ENCODE data around the gene SIGLEC5. TPM values are rescaled to one million over a fixed set of nuclear protein-coding genes. Genes with fewer than 3 reads are reported as not detected.

SIGLEC5 gene
- total and polyA plus RNA-seq, 2 of the 4 experiments (the other 2 are of a cell fraction), result not detected

- H2BK120ac ChIP-seq (ENCODE audit: low read depth, low read length), result no peak overlapping the region
- no peak overlapping the region for H3K4me2 ChIP-seq (ENCODE audit: low read depth, low read length)
- dilution Hi-C loops (cut with HindIII; ENCODE audit: low sequenced_read_pairs, unreplicated experiment) (no loop called here), intact Hi-C loops (cut with micrococcal nuclease) (no loop called here), in situ Hi-C loops (cut with MboI; ENCODE audit: low sequenced_read_pairs) (no loop called here)
- peaks cover 4% of the 10 kb centered on the region for H3K9me1 ChIP-seq (ENCODE audit: insufficient read depth, low read length)
- H3K18ac ChIP-seq (ENCODE audit: low read depth, low read length), result no peak overlapping the region
- H2AFZ ChIP-seq (replicated peaks; ENCODE audit: low read length, poor library complexity), result no peak overlapping the region
- no peak overlapping the region for H3K56ac ChIP-seq (ENCODE audit: extremely low read depth, insufficient read depth, low read length)
- TF ChIP-seq MAZ (IDR thresholded peaks at IDR 0.05; ENCODE audit: borderline replicate concordance, low read depth, low read length), result no peak
- no peak for TF ChIP-seq USF2 (IDR thresholded peaks at IDR 0.05; ENCODE audit: low read depth, low read length)
- no peak for TF ChIP-seq FOS (IDR thresholded peaks at IDR 0.05; ENCODE audit: low read depth, low read length)
- no peak overlapping the region for H3K14ac ChIP-seq (replicated peaks; ENCODE audit: low read depth, low read length)
- no peak overlapping the region for H3K23ac ChIP-seq (ENCODE audit: low read depth, low read length)
- no peak overlapping the region for H2AK5ac ChIP-seq (ENCODE audit: low read depth, low read length)
- no peak overlapping the region for H2BK5ac ChIP-seq (ENCODE audit: low read depth, low read length, poor library complexity, severe bottlenecking)
- H2AK9ac ChIP-seq (replicated peaks; ENCODE audit: low read depth, low read length, poor library complexity), result no peak overlapping the region
- no peak overlapping the region for H3K27ac ChIP-seq (ENCODE audit: insufficient read depth, low read length)
- peaks cover 2% of the 10 kb centered on the region; the same call in 1 of the 2 replicates for H3K4me1 ChIP-seq (ENCODE audit: control insufficient read depth, insufficient read depth, low read length)
- no peak overlapping the region for H3K4ac ChIP-seq (ENCODE audit: low read depth, low read length)
- H3K27me3 ChIP-seq (ENCODE audit: control insufficient read depth, insufficient read depth, low read length), result peaks cover 7% of the 10 kb centered on the region
- no peak overlapping the region for H3K4me3 ChIP-seq (ENCODE audit: insufficient read depth, low read depth, low read length)
- H2BK15ac ChIP-seq (ENCODE audit: low read depth, low read length), result no peak overlapping the region
- ATAC-seq (ENCODE audit: low read depth) (no peak), DNase-seq (no peak)
- ChIA-PET CTCF (no interaction called here), POLR2A (ENCODE audit: unreplicated experiment) (no interaction called here)
- H4K5ac ChIP-seq (ENCODE audit: low read depth, low read length), result no peak overlapping the region
- H2BK20ac ChIP-seq (ENCODE audit: low read depth, low read length), result no peak overlapping the region
- H3K36me3 ChIP-seq (ENCODE audit: control insufficient read depth, insufficient read depth, low read length), result no peaks in the 10 kb centered on the region
- WGBS, 2 experiments (ENCODE audit: extremely low coverage in 2 of 2, insufficient read length in 1 of 2), result 91% methylated on average over 15 of the region's 31 CpGs; no CpG with 5 or more reads in 1 of the 2 experiments
- no peak overlapping the region for H4K8ac ChIP-seq (ENCODE audit: low read depth in 2 of 2, low read length in 2 of 2)
- H3K9me3 ChIP-seq (ENCODE audit: control insufficient read depth, insufficient read depth, low read length), result no peaks in the 10 kb centered on the region
- no peak overlapping the region for H3K9ac ChIP-seq (ENCODE audit: low read depth, low read length)
- H3K79me1 ChIP-seq (ENCODE audit: low read depth in 1 of 2, low read length in 2 of 2), result 0 out of 4 replicates have a peak, but pooled peaks cover 0 to 4% of the 10 kb centered on the region in 2 experiments
- H4K91ac ChIP-seq (ENCODE audit: insufficient read depth, low read depth, low read length), result no peak overlapping the region
- BruUV-seq (replicated peaks), result no TSS peak
- H4K20me1 ChIP-seq (ENCODE audit: insufficient read depth, low read length), result no peaks in the 10 kb centered on the region
Observed at GRCh38 chr19:51598159-51598915, 31.9 kb downstream of the SIGLEC5 start.
